T-helper 2 cell treated with Interferon-gamma antibody and Interleukin-4, amounts not matched to agents 5 μg/mL and 100 μg/mL, for 36 hours (primary cell): ENCODE measurements around the gene ZBTB17.
A peak's percentile ranks its signal among the peaks of the same experiment; 100 is the strongest.
"Not testable (repeated sequence)": the region's sequence is repeated elsewhere in the genome, so short reads cannot be mapped to it uniquely, and the experiment has no call there.

Experiments
- DNase-seq: peaks from one replicate; pipeline ENCODE4 v3.0.0; 2021; ENCODE audit warnings: low spot score
- H3K27ac Mint-ChIP-seq: one replicate; pipeline ENCODE4 v1.8.0; 2021; ENCODE audit warnings: mild to moderate bottlenecking, mixed read lengths
- H3K27me3 Mint-ChIP-seq: one replicate; pipeline ENCODE4 v1.8.0; 2021; ENCODE audit warnings: low read depth, mixed read lengths
- H3K36me3 Mint-ChIP-seq: one replicate; pipeline ENCODE4 v1.8.0; 2021; ENCODE audit warnings: low read depth, mixed read lengths
- H3K4me1 Mint-ChIP-seq: one replicate; pipeline ENCODE4 v1.8.0; 2021; ENCODE audit warnings: low read depth, mixed read lengths
- H3K4me3 Mint-ChIP-seq: one replicate; pipeline ENCODE4 v1.8.0; 2022; ENCODE audit warnings: mild to moderate bottlenecking, moderate library complexity, mixed read lengths
- H3K9me3 Mint-ChIP-seq: one replicate; pipeline ENCODE4 v1.8.0; 2021; ENCODE audit warnings: mixed read lengths

The ZBTB17 gene

DNA sequence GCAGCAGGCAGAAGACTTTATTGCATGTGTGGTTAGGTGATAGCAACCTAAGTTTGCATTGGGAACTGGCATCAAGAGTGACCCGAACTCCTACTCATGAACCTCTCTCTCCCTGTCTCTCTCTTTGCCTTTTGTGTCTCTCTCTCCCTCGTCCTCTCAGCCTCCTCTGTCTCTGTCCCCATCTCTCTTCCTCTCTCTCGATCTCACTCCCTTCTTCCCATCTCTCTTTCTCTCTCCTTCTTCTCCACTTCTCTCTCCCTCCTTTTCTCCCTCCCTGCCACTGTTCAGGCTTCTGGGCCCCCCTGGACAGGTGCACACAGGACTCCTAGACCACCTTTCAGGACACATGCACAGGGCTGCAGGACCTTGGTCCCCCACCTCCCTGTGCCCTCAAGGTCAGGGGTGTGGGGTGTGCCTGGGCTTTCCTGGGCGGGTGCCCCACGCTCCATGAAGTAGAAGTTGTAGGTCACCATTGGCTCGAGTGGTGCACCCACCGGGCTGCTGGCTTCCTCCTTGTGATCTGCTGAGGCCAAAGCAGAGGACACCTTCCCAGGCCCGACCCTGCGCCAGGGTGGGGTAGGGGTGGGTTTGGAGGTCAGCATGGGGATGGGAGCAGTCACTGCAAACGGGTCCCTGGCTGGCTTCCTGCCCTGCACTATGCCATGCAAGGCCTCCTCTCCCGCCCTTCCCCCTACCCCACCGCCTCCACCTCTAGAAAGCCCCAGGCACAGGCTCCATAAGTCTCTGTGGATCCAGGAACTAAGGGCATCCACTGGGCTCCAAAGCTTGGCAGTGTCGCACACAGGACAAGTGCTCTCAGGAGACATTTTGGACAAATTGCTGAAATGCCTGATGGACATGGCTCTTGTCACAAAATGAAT is 13.2 kb upstream of the ZBTB17 start:
- no peaks in the 10 kb centered on the region for H3K36me3 Mint-ChIP-seq
- no peak for DNase-seq
- no peak overlapping the region for H3K27ac Mint-ChIP-seq

GRCh38 chr1:15985611-15986297 is 9.9 kb upstream of the ZBTB17 start:
- no peaks in the 10 kb centered on the region for H3K36me3 Mint-ChIP-seq
- DNase-seq, result no peak
- no peaks in the 10 kb centered on the region for H3K9me3 Mint-ChIP-seq
- H3K4me1 Mint-ChIP-seq, result peaks cover 1% of the 10 kb centered on the region
- no peak overlapping the region for H3K27ac Mint-ChIP-seq
- no peak overlapping the region for H3K4me3 Mint-ChIP-seq
- no peaks in the 10 kb centered on the region for H3K27me3 Mint-ChIP-seq

More for the DNA sequence above, 13.2 kb upstream of the ZBTB17 start:
- no peak overlapping the region for H3K4me3 Mint-ChIP-seq
- H3K27me3 Mint-ChIP-seq, result no peaks in the 10 kb centered on the region
- no peaks in the 10 kb centered on the region for H3K4me1 Mint-ChIP-seq
- no peaks in the 10 kb centered on the region for H3K9me3 Mint-ChIP-seq

DNA sequence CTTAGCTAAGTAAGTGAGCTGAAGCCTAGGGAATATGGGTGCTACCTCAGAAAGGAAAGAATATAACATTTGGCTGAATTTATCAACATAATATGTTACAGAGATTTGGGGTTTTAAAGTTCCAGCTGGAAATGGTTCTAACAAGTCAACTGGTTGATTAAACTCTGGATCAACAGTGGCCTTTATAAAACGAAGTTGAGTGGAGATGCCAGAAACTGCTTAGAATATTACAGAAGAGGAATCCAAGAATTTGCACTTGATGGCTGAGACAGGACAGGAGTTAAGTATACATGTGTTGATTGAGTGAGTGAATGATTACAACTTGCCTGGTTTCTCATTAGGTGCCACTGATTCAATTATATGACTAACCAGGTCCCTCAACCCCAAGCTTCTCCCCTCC is 7.4 kb upstream of the ZBTB17 start:
- no peak overlapping the region for H3K27ac Mint-ChIP-seq
- DNase-seq, result no peak
- no peaks in the 10 kb centered on the region for H3K27me3 Mint-ChIP-seq

GRCh38 chr1:15981679-15982078 is 5.8 kb upstream of the ZBTB17 start:
- Mint-ChIP-seq H3K4me3 (no peak overlapping the region), H3K4me1 (peaks cover 3% of the 10 kb centered on the region), H3K27ac (no peak overlapping the region), H3K36me3 (peaks cover 2% of the 10 kb centered on the region), H3K27me3 (no peaks in the 10 kb centered on the region), H3K9me3 (peaks cover 1% of the 10 kb centered on the region)
- no peak for DNase-seq

More for the DNA sequence above, 7.4 kb upstream of the ZBTB17 start:
- H3K9me3 Mint-ChIP-seq, result no peaks in the 10 kb centered on the region
- no peak overlapping the region for H3K4me3 Mint-ChIP-seq
- no peaks in the 10 kb centered on the region for H3K36me3 Mint-ChIP-seq
- peaks cover 1% of the 10 kb centered on the region for H3K4me1 Mint-ChIP-seq

- H3K36me3 Mint-ChIP-seq, result peaks cover 16% of the 10 kb centered on the region
- not testable (repeated sequence) for H3K4me3 Mint-ChIP-seq
Observed at GRCh38 chr1:15977947-15978346, 2.0 kb upstream of the ZBTB17 start.

DNA sequence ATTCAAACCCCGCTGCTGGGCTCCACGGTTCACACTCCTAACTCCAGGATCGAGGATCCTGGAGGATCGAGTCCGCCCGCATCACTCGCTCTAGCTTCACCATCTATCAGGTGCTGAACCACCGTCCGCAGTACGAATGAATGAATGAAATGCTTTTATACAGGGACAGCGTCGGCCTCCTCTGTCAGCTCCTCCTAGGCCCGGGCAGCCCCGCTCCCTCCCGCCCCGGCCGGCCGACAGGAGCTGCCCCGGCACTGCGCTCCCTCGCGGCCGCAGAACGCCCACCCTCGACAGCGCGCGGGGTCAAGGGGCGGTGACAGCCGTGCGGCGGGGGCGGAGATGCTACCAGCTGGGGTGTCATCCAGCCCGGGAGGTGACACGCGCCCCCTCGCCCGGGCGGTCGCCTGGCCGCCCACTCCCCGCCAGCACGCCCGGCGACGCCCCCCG is 520 bp downstream of the ZBTB17 start:
- Mint-ChIP-seq H3K27me3 (no peaks in the 10 kb centered on the region), H3K4me3 (peak overlapping the region; percentile 87), H3K4me1 (peaks cover 24% of the 10 kb centered on the region), H3K27ac (peak overlapping the region; percentile 71), H3K36me3 (peaks cover 36% of the 10 kb centered on the region), H3K9me3 (peaks cover 8% of the 10 kb centered on the region)
- DNase-seq, result peak; percentile 88

More at GRCh38 chr1:15977947-15978346, 2.0 kb upstream of the ZBTB17 start:
- not testable (repeated sequence) for H3K27ac Mint-ChIP-seq, H3K9me3 Mint-ChIP-seq, H3K27me3 Mint-ChIP-seq, DNase-seq
- H3K4me1 Mint-ChIP-seq, result peaks cover 19% of the 10 kb centered on the region

DNA sequence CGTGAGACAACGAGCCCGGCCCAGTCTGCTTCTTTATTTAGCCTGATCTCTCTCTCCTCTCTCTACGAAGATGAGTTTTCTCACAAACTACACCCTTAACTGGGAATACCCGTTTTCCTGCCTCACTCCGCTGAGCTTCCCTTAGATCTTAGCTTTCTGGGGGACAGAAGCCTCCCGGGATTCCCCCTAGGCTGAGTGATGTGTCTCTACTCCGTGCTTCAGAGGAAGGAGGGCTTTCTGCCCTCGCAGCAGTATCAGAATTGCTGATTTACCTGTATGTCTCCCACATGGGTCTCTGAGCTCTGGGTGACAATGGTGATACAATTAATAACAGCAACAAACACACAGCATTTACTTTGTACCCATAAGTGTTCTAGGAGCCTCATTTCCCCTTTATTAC is 1.0 kb downstream of the ZBTB17 start:
- Mint-ChIP-seq H3K27me3 (no peaks in the 10 kb centered on the region), H3K4me1 (peaks cover 24% of the 10 kb centered on the region), H3K9me3 (peaks cover 8% of the 10 kb centered on the region), H3K27ac (peak overlapping the region; percentile 71), H3K4me3 (peak overlapping the region; percentile 87), H3K36me3 (peaks cover 40% of the 10 kb centered on the region)
- DNase-seq, result no peak

DNA sequence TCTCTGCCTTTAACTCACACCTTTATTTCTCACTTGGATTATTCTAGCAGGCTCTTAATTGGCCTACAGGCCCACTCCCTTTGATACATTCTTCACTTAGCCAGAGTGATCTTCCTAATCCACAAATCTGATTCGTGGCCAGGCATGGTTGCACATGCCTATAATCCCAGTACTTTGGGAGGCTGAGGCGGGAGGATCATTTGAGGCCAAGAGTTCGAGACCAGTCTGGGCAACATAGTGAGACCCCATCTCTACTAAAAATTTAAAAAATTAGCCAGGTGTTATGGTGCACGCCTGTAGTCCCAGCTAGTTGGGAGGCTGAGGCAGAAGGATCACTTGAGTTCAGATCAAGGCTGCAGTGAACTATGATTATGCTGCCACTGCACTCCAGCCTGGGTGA is 2.1 kb downstream of the ZBTB17 start:
- Mint-ChIP-seq H3K36me3 (peaks cover 46% of the 10 kb centered on the region), H3K27me3 (no peaks in the 10 kb centered on the region), H3K9me3 (peaks cover 11% of the 10 kb centered on the region), H3K27ac (no peak overlapping the region), H3K4me1 (peaks cover 24% of the 10 kb centered on the region), H3K4me3 (no peak overlapping the region)
- no peak for DNase-seq

- Mint-ChIP-seq H3K4me1 (peaks cover 34% of the 10 kb centered on the region), H3K27me3 (no peaks in the 10 kb centered on the region), H3K4me3 (no peak overlapping the region), H3K36me3 (peaks cover 58% of the 10 kb centered on the region), H3K27ac (no peak overlapping the region), H3K9me3 (peaks cover 11% of the 10 kb centered on the region)
- DNase-seq, result no peak
Observed at GRCh38 chr1:15972409-15972808, 3.5 kb downstream of the ZBTB17 start.

DNA sequence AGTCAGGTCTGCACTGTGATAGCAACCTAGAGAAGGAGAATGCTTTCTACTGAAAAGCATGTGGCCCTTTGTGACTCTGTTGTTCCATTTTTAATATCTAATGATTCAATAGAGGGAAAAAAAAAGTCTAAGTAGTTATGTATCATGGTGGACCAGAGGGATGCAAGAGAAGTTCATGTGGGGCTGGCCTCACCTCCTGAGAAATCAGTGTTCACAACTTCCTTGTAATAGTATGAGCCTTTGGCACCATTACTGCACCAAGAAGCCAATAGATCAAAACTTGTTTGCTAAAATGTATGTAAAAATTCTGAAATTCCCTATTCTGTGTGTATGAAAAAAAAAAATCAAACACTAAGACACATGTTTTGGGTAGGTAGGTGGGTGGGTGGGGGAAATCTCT is 5.0 kb downstream of the ZBTB17 start:
- no peaks in the 10 kb centered on the region for H3K27me3 Mint-ChIP-seq
- H3K36me3 Mint-ChIP-seq, result peaks cover 58% of the 10 kb centered on the region
- DNase-seq, result no peak
- H3K9me3 Mint-ChIP-seq, result peaks cover 3% of the 10 kb centered on the region
- no peak overlapping the region for H3K4me3 Mint-ChIP-seq
- H3K4me1 Mint-ChIP-seq, result peaks cover 38% of the 10 kb centered on the region
- no peak overlapping the region for H3K27ac Mint-ChIP-seq

GRCh38 chr1:15969321-15969880 is 6.5 kb downstream of the ZBTB17 start:
- Mint-ChIP-seq H3K36me3 (peaks cover 62% of the 10 kb centered on the region), H3K27ac (no peak overlapping the region), H3K9me3 (peaks cover 3% of the 10 kb centered on the region), H3K27me3 (no peaks in the 10 kb centered on the region), H3K4me3 (no peak overlapping the region), H3K4me1 (peaks cover 45% of the 10 kb centered on the region)
- DNase-seq, result no peak

- Mint-ChIP-seq H3K27me3 (no peaks in the 10 kb centered on the region), H3K27ac (no peak overlapping the region), H3K36me3 (peaks cover 60% of the 10 kb centered on the region), H3K4me1 (peaks cover 51% of the 10 kb centered on the region), H3K9me3 (peaks cover 3% of the 10 kb centered on the region), H3K4me3 (no peak overlapping the region)
- DNase-seq, result no peak
Observed at GRCh38 chr1:15968172-15968571, 7.7 kb downstream of the ZBTB17 start.

DNA sequence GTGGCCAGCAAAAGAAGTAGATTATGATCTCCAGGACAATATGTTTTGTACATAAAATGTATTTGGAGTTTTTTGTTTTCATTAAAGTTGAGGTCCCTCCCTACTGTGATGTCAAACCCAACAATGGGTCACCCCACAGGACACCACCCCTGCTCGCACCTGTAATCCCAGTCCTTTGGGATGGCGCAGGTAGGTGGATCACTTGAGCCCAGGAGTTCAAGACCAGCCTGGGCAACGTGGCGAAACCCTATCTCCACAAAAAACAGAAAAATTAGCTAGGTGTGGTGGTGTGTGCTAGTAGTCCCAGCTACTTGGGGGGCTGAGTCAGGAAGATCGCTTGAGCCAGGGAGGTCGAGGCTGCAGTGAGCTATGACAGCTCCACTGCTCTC is 9.0 kb downstream of the ZBTB17 start:
- peaks cover 53% of the 10 kb centered on the region for H3K4me1 Mint-ChIP-seq
- peaks cover 48% of the 10 kb centered on the region for H3K36me3 Mint-ChIP-seq
- peak overlapping the region; percentile 48 for H3K4me3 Mint-ChIP-seq

More for the DNA sequence above, 9.0 kb downstream of the ZBTB17 start:
- no peak for DNase-seq
- Mint-ChIP-seq H3K27me3 (no peaks in the 10 kb centered on the region), H3K27ac (peak overlapping the region; percentile 85), H3K9me3 (peaks cover 3% of the 10 kb centered on the region)
